K562 (cell line): ENCODE results near the gene ZNF440. TPM values are rescaled to one million over a fixed set of nuclear protein-coding genes. Genes with fewer than 3 reads are reported as not detected.

Experiments
- CSDE1 ChIP-seq, 2 experiments: fragments of 450-650 bp; IDR thresholded peaks; 2 replicates each; pipeline ENCODE4 v1.6.1; 2016; ENCODE audit warnings: mild to moderate bottlenecking in 1 of 2
- DPF2 ChIP-seq: fragments of 450-650 bp; IDR thresholded peaks from 2 replicates; pipeline ENCODE4 v1.6.1; 2016
- E2F8 ChIP-seq: fragments of 450-650 bp; IDR thresholded peaks from 2 replicates; pipeline ENCODE4 v1.7.1; 2018; ENCODE audit warnings: mild to moderate bottlenecking, low read depth; ENCODE audit not compliant: partially characterized antibody
- EGR1 ChIP-seq: fragments of 450-650 bp; conservative IDR thresholded peaks from 2 replicates; pipeline ENCODE4 v1.6.1; 2017; ENCODE audit warnings: mild to moderate bottlenecking
- HEY1 ChIP-seq: fragments of 250-450 bp; sonication (Bioruptor Pico); IDR thresholded peaks from 2 replicates; pipeline ENCODE4 v1.5.0; 2020; ENCODE audit warnings: mild to moderate bottlenecking, moderate library complexity, borderline replicate concordance
- HMG20A ChIP-seq: fragments of 450-650 bp; formaldehyde crosslinking; conservative IDR thresholded peaks from 2 replicates; pipeline ENCODE4 v1.4.0; 2020; ENCODE audit warnings: mild to moderate bottlenecking, mixed read lengths
- HMGN3 ChIP-seq: IDR thresholded peaks from 2 replicates; pipeline ENCODE4 v1.6.1; 2011; ENCODE audit warnings: borderline replicate concordance, low read depth, mild to moderate bottlenecking, mixed read lengths, low read length; ENCODE audit not compliant: insufficient read length; ENCODE audit errors: extremely low read depth
- IRF2 ChIP-seq: sonication (generic); formaldehyde crosslinking; IDR thresholded peaks from 2 replicates; pipeline ENCODE4 v1.8.1; 2022; ENCODE audit warnings: mild to moderate bottlenecking, missing genetic modification reagents
- JUND ChIP-seq, 2 experiments: IDR thresholded peaks; 2 replicates in 1 of 2; 3 replicates in 1 of 2; pipeline ENCODE4 v1.6.1; 2011; ENCODE audit warnings: borderline replicate concordance in 2 of 2, low read depth in 2 of 2, low read length in 2 of 2, improper control_type of control experiment in 1 of 2, missing biosample characterization in 1 of 2, missing genetic modification characterization in 1 of 2, missing genetic modification reagents in 1 of 2
- MLX ChIP-seq, 2 experiments: fragments of 450-650 bp in 1 of 2; sonication (generic) in 1 of 2; formaldehyde crosslinking; conservative IDR thresholded peaks; 2 replicates each; pipeline versions ENCODE4 v1.4.0 to v1.8.1; 2020 to 2022; ENCODE audit warnings: mild to moderate bottlenecking in 1 of 2, missing genetic modification reagents in 1 of 2
- TFAM ChIP-seq: fragments of 250-450 bp; sonication (Bioruptor Pico); conservative IDR thresholded peaks from 2 replicates; pipeline ENCODE4 v1.5.0; 2021; ENCODE audit warnings: mild to moderate bottlenecking, moderate library complexity
- THAP12 ChIP-seq: fragments of 250-450 bp; sonication (Bioruptor Pico); IDR thresholded peaks from 2 replicates; pipeline ENCODE4 v1.9.0; 2021; ENCODE audit warnings: mild to moderate bottlenecking, inconsistent platforms
- TOE1 ChIP-seq, 2 experiments: fragments of 450-650 bp in 1 of 2; sonication (generic) in 1 of 2; formaldehyde crosslinking in 1 of 2; IDR thresholded peaks; 2 replicates each; pipeline versions ENCODE4 v1.7.1 to v1.8.0; 2016 to 2022; ENCODE audit warnings: borderline replicate concordance in 2 of 2, mild to moderate bottlenecking in 2 of 2, antibody characterized with exemption in 1 of 2, inconsistent platforms in 1 of 2, low read depth in 1 of 2, missing genetic modification reagents in 1 of 2, moderate library complexity in 1 of 2
- ZFPM2 ChIP-seq: fragments of 250-450 bp; sonication (Bioruptor Pico); IDR thresholded peaks from 2 replicates; pipeline ENCODE4 v1.5.1; 2022; ENCODE audit warnings: mild to moderate bottlenecking
- ZNF695 ChIP-seq: fragments of 450-650 bp; formaldehyde crosslinking; IDR thresholded peaks from 2 replicates; pipeline ENCODE4 v1.4.0; 2020; ENCODE audit warnings: mild to moderate bottlenecking, moderate library complexity
- ZNF707 ChIP-seq: fragments of 250-450 bp; sonication (Bioruptor Pico); conservative IDR thresholded peaks from 2 replicates; pipeline ENCODE4 v1.8.0; 2022; ENCODE audit warnings: inconsistent platforms, mild to moderate bottlenecking, moderate library complexity
- polyA plus RNA-seq, 8 experiments: library from polyadenylated mRNA; depleted of rRNA in 4 of 8; stranded (reverse) in 5 of 8; unstranded in 3 of 8; fragments of >200 nt; fragmentation: Nextera tagmentation in 2 of 8; fragmentation: Illumina TruSeq in 1 of 8; extraction: Ambion mirVana in 2 of 8; extraction: Trizol in 1 of 8; gene quantifications; 2 replicates each; pipeline versions ENCODE4 v1.2.1 to v1.2.3, GENCODE V29; 2011 to 2014; ENCODE audit warnings: inconsistent platforms in 1 of 8, missing spikeins in 1 of 8
- total RNA-seq, 7 experiments: library from RNA; depleted of rRNA in 6 of 7; stranded (reverse); fragments of >200 nt in 6 of 7; fragmentation: Illumina TruSeq in 2 of 7; extraction: Trizol in 2 of 7; gene quantifications; 2 replicates each; pipeline versions ENCODE4 v1.2.1 to v1.2.3, GENCODE V29; 2011 to 2021; ENCODE audit warnings: low replicate concordance in 1 of 7
- TF ChIP-seq, protein P1 (sequence below): fragments of 250-450 bp; sonication (Bioruptor Pico); IDR thresholded peaks from 2 replicates; pipeline ENCODE4 v1.8.0; 2022; ENCODE audit warnings: moderate library complexity, mild to moderate bottlenecking, inconsistent platforms

Gene ZNF440
- total and polyA plus RNA-seq, 9 of the 15 experiments (the other 6 are each of a cell fraction or from before 2014, with no cell fraction given), result 5.9 to 32.6 (median 13.4) TPM

- peak; percentile 79 for TF ChIP-seq DPF2
- no peak for TF ChIP-seq TFAM (CRISPR knock-in tag)
- peak; percentile 91 for TF ChIP-seq JUND (IDR thresholded peaks at IDR 0.05; ENCODE audit: borderline replicate concordance, low read depth, low read length)
- TF ChIP-seq JUND (tag; IDR thresholded peaks at IDR 0.05; ENCODE audit: borderline replicate concordance, low read depth, low read length), result peak; percentile 47; the same call in 1 of the 3 replicates
- TF ChIP-seq ZNF695 (CRISPR knock-in tag), result no peak
- TF ChIP-seq ZNF707 (CRISPR knock-in tag), result no peak
- no peak for TF ChIP-seq HMGN3
- TF ChIP-seq THAP12, result no peak
- TF ChIP-seq, protein P1, sequence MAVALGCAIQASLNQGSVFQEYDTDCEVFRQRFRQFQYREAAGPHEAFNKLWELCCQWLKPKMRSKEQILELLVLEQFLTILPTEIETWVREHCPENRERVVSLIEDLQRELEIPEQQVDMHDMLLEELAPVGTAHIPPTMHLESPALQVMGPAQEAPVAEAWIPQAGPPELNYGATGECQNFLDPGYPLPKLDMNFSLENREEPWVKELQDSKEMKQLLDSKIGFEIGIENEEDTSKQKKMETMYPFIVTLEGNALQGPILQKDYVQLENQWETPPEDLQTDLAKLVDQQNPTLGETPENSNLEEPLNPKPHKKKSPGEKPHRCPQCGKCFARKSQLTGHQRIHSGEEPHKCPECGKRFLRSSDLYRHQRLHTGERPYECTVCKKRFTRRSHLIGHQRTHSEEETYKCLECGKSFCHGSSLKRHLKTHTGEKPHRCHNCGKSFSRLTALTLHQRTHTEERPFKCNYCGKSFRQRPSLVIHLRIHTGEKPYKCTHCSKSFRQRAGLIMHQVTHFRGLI (CRISPR knock-in tag), result no peak
- TF ChIP-seq MLX (CRISPR knock-in tag; conservative IDR thresholded peaks at IDR 0.05), result no peak
- 0 out of 2 replicates have a peak, but pooled peaks have one; percentile 34 for TF ChIP-seq TOE1 (IDR thresholded peaks at IDR 0.05; ENCODE audit: borderline replicate concordance)
- TF ChIP-seq TOE1 (CRISPR knock-in tag; IDR thresholded peaks at IDR 0.05; ENCODE audit: borderline replicate concordance, low read depth), result no peak
- no peak for TF ChIP-seq IRF2 (CRISPR knock-in tag)
- TF ChIP-seq HMG20A, result no peak
- TF ChIP-seq E2F8, result no peak
- TF ChIP-seq HEY1 (CRISPR knock-in tag), result no peak
- peak; percentile 60 for TF ChIP-seq EGR1
- no peak for TF ChIP-seq ZFPM2 (CRISPR knock-in tag)
- TF ChIP-seq CSDE1 (IDR thresholded peaks at IDR 0.05), result no peak
Measured at GRCh38 chr19:11821474-11822109, 7.5 kb downstream of the ZNF440 start (continued).
